COLO668 (cell line): ENCODE results near the gene GTPBP6.
"Not testable (repeated sequence)": the region's sequence is repeated elsewhere in the genome, so short reads cannot be mapped to it uniquely, and the experiment has no call there.

Experiments
- DNase-seq: peaks from one replicate; lab custom pipeline; 2025; ENCODE audit not compliant: unreplicated experiment; lab: John Stamatoyannopoulos, UW

Gene GTPBP6

DNA sequence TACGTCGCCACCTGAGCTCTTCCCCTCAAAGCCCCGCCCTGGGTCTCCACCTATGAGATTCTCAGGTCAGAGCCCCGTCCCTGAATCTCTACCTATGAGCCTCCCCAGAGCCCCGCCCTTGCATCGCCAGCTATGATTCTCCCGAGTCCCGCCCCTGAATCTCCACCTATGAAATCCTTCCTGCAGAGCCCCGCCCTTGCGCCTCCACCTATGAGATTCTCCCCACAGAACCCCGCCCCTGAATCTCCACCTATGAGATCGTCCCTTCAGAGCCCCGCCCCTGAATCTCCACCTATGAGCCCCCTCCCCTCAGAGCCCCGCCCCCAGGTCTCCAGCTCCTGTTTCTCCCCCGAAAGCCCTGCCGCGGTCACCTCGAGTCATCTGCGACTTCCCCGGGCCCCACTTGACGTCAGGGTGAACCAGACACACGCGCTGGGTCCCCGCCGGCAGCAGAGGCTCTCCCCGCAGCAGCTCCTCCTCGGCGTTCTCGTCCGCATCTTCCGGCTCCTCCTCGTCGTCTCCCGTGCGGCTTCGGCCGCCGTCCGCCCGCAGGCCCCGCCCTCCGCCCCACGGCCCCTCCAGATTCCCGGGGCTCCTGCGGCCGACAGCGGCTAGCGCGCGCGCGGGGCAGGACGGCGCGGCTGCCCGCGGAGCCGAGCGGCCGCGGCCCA lies 393 bp downstream of the GTPBP6 start:
- DNase-seq = no peak

GRCh38 chrX:317424-318067 lies 1.1 kb downstream of the GTPBP6 start:
- DNase-seq = no peak

- DNase-seq = no peak
These were observed 2.0 kb downstream of the GTPBP6 start for GRCh38 chrX:316351-317325.

DNA sequence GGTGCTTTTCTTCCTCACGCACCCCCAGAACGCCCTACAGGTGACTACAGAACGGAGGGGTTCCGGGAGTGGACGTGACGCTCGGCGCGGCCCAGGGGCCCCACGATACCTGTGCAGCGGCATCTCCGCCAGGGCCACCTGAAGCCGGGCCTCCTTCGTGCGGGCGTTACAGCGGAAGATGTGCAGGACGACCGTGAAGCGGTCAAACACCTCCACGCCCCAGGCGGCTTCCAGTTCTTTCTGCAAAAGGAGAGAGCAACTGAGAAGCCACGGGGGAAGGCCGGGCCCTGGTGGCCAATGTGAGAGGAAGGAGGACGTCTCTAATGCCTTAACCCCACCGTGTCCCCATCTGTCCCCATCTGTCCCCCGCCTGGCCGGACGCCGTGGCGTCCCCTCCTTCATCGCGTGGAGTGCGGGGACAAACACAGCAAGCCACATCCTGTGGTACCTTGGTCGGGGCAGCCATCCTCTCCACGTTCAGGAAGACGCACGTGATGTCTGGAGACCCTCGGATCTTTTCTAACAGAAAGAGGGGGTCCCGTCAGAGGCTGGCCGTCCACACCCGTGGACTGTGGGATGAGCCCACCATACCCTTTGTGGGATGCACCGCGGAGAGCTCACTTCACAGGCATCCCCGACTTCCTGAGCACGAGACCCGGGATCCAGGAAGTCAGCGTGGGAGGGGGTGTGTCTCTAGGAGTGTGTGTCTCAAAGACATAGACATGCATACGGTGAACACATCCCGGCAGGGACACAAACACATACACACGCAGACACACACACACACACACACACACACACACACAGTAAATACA lies 3.6 kb downstream of the GTPBP6 start:
- DNase-seq = no peak

DNA sequence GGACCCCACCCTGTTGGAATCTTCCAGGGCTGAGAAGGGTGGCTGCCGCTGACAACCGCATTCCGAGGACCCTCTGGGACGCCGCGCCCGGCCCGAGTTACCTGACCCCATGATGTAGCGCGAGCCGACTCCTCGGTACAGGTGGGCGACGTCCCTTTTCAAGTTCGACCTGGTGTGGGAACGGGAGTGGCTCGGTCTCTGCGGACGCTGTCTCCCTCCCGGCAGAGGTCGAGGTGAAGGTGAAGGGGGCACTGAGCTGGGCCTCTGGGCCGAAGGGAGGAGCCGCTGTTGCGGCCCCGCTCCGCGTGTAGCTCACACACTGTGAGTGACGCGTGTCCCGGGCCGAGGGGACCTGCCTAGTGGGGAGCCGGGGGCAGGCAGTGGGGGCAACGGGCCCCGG lies 4.5 kb downstream of the GTPBP6 start:
- DNase-seq = no peak

DNA sequence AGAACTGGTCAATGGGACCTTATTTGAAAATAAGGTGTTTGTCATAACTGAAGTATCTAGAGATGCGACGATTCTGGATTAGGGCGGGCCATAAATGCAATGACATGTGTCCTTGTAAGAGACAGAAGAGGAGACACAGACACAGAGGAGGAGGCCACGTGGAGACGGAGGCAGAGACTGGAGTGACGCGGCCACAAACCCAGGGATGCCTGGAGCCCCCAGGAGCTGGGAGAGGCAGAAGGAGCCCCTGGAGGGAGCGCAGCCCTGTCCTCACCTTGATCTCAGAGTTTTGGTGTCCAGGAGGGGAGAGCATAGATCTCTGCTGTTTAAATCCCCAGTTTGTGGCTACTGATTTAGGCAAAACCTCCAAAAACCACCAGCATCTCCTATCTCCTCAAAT lies 5.0 kb downstream of the GTPBP6 start:
- DNase-seq = no peak

GRCh38 chrX:312621-313331 lies 5.8 kb downstream of the GTPBP6 start:
- no peak for DNase-seq

DNA sequence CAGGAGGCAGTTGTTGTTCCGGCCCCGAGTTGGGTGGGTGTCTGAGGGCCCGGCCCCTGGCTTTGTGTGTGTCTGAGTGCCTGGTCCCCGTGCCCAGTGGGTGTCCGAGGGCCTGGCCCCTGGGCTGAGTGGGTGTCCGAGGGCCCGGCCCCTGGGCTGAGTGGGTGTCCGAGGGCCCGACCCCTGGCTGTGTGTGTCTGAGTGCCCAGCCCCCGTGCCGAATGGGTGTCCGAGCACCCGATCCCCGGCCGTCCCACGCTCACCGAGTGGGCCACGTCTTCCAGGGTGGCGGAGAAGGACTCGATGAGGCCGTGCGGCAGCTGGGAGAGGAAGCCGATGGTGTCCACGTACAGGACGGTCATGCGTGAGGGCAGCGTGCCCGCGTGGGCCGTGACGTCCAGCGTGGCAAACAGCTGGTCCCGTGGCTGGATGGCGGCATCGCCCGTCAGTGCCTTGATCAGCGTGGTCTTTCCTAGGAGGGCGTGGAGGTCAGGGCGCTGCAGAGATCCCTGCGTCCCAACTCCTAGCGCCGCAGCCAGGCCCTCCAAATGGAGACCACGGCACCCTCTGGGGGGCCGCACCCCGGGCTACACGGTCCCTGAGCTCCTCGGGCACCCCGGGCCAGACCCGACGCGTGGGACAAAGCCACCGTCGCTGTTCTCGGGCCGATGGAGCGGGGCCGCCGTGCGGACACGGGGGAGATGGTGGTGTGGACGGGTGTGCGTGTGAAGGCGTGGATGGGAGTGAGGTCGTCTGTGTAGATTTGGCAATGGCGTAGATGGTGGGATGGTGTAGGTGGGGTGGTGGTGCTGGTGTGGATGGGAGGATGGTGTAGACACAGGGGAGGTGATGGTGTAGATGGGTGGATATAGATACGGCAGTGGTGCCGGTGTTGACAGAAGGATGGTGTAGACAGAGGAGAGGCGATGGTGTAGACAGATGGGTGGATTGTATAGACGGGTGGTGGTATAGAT lies 7.2 kb downstream of the GTPBP6 start:
- no peak for DNase-seq

GRCh38 chrX:310621-311155 lies 7.9 kb downstream of the GTPBP6 start:
- DNase-seq = no peak

- DNase-seq = no peak
These were observed 9.6 kb downstream of the GTPBP6 start for GRCh38 chrX:308821-309520.

DNA sequence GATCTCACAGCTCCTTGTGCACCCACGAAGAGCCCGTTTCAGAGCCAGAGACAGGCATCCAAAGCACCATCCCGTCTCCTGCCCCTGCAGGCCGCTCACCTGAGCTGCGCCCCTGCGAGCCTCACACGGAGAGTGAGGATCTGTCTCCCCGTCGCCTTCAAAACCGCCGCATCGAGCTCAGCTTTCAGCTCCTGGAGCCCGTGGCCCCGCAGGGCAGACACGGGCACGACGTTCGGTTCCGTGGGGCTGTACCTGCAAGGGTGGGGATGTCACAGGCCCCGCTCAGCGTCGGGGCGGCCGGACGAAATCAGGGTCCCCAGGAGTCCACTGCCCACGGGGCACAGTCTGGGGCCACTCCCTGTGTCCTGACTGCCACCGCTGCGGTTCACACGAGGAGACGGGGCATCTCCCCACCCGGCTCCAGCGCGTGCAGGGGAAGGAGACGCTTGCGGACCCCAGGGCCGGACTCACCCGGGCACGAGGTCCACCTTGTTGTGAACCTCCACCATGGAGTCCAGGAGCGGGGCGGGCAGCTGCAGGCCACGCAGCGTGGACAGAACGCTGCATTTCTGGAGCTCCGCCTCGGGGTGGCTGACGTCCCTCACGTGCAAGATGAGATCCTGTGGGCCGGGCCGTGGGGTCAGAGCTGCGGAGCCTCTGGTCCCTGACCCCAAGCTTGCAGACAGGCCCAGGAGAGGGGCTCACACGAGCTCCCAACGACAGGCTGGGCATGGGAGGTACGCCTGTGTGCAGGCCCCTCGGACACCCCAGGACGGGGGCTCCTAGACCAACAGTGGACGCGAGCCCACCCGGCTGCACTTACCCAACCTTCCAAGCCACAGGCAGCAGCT lies 11.1 kb downstream of the GTPBP6 start:
- no peak for DNase-seq

- not testable (repeated sequence) for DNase-seq
These were observed 11.9 kb downstream of the GTPBP6 start for GRCh38 chrX:306614-307251.

- DNase-seq = not testable (repeated sequence)
These were observed 12.6 kb downstream of the GTPBP6 start for GRCh38 chrX:305781-306613.

DNA sequence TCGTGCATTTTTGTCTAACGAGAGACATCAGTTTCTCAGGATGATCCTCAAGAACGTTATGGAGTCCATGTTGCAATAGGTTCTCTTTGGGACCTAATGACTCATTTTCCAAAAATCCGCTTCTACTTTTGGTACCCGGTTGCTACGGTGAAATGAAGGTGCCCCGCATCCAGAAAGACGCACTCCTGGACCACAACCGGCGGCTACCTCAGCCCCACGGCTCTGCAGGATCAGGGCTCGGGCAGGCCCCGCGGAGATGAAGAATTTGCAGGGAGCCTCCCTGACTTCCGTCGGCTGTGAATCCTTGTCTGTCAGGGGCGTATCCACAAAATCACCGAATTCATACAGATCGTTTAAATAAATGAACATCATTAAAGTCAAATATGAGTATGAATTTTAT lies 15.6 kb downstream of the GTPBP6 start:
- DNase-seq = no peak

- DNase-seq = no peak
These were observed 18.3 kb downstream of the GTPBP6 start for GRCh38 chrX:300334-300733.

- no peak for DNase-seq
These were observed 19.6 kb downstream of the GTPBP6 start for GRCh38 chrX:298993-299392.
